Hepatocyte (in vitro differentiated cells): Measurements from ENCODE around the gene COL5A2. TPM values are rescaled to one million over a fixed set of nuclear protein-coding genes. Genes with fewer than 3 reads are reported as not detected.

Experiments used
- DNase-seq: peaks from one replicate; pipeline ENCODE4 v3.0.0-alpha.2; 2016; ENCODE audit warnings: low spot score
- H2AFZ ChIP-seq: fragments of 200-600 bp; sonication (generic); 2 replicates; pipeline ENCODE4 v1.6.0; 2016; ENCODE audit warnings: antibody characterized with exemption, mild to moderate bottlenecking
- H3K27ac ChIP-seq: fragments of 200-600 bp; sonication (generic); 2 replicates; pipeline ENCODE4 v1.5.1; 2016; ENCODE audit warnings: mild to moderate bottlenecking
- H3K27me3 ChIP-seq: fragments of 200-600 bp; sonication (generic); 2 replicates; pipeline ENCODE4 v1.6.1; 2016
- H3K36me3 ChIP-seq: fragments of 200-600 bp; sonication (generic); replicated peaks from 2 replicates; pipeline ENCODE4 v1.5.1; 2016; ENCODE audit warnings: low read depth; ENCODE audit not compliant: insufficient read depth
- H3K4me1 ChIP-seq: fragments of 200-600 bp; sonication (generic); 2 replicates; pipeline ENCODE4 v1.5.1; 2016; ENCODE audit warnings: mild to moderate bottlenecking, moderate library complexity; ENCODE audit not compliant: insufficient read depth
- H3K4me2 ChIP-seq: fragments of 200-600 bp; sonication (generic); 2 replicates; pipeline ENCODE4 v1.6.0; 2016
- H3K4me3 ChIP-seq: fragments of 200-600 bp; sonication (generic); 2 replicates; pipeline ENCODE4 v1.5.1; 2016; ENCODE audit warnings: mild to moderate bottlenecking
- H3K79me2 ChIP-seq: fragments of 200-600 bp; sonication (generic); 2 replicates; pipeline ENCODE4 v1.6.0; 2017; ENCODE audit warnings: mild to moderate bottlenecking
- H3K9me2 ChIP-seq: fragments of 200-600 bp; sonication (generic); replicated peaks from 2 replicates; pipeline ENCODE4 v1.6.0; 2017; ENCODE audit warnings: mild to moderate bottlenecking; ENCODE audit not compliant: insufficient read depth
- H3K9me3 ChIP-seq: fragments of 200-600 bp; sonication (generic); 2 replicates; pipeline ENCODE4 v1.5.1; 2016; ENCODE audit warnings: low read depth, mild to moderate bottlenecking
- H4K20me1 ChIP-seq: fragments of 200-600 bp; sonication (generic); 2 replicates; pipeline ENCODE4 v1.6.0; 2016; ENCODE audit warnings: mild to moderate bottlenecking; ENCODE audit not compliant: insufficient read depth, poor library complexity, severe bottlenecking
- EZH2 ChIP-seq: fragments of 200-600 bp; sonication (generic); IDR thresholded peaks from 2 replicates; pipeline ENCODE4 v1.6.1; 2016; ENCODE audit warnings: antibody characterized with exemption, mild to moderate bottlenecking, borderline replicate concordance
- EZH2phosphoT487 ChIP-seq: fragments of 200-600 bp; sonication (generic); IDR thresholded peaks from one replicate; pipeline ENCODE4 v1.6.1; 2018; ENCODE audit warnings: antibody characterized with exemption, mild to moderate bottlenecking, low read depth, moderate library complexity; ENCODE audit not compliant: unreplicated experiment, severe bottlenecking
- WGBS: methylation state at CpG from one replicate; pipeline ENCODE4 v1.1.6; 2016; ENCODE audit warnings: low lambda C conversion rate; ENCODE audit errors: missing lambda C conversion rate; 5-methylcytosine and 5-hydroxymethylcytosine counted together
- polyA plus RNA-seq: library from polyadenylated mRNA; unstranded; fragments of >200 nt; fragmentation: Nextera tagmentation; extraction: Ambion mirVana; gene quantifications from 2 replicates; pipeline ENCODE4 v1.2.1, GENCODE V29; 2016
- total RNA-seq: library from RNA; depleted of rRNA; stranded (reverse); fragments of >200 nt; gene quantifications from 2 replicates; pipeline ENCODE4 v1.2.3, GENCODE V29; 2014
- TF ChIP-seq, protein P1 (sequence below): fragments of 200-600 bp; sonication (generic); IDR thresholded peaks from 2 replicates; pipeline ENCODE4 v1.5.1; 2016; ENCODE audit warnings: antibody characterized with exemption, mild to moderate bottlenecking; ENCODE audit not compliant: poor library complexity

COL5A2 gene
- total and polyA plus RNA-seq, 2 experiments from 2014 or later, result 137 to 406 TPM

DNA sequence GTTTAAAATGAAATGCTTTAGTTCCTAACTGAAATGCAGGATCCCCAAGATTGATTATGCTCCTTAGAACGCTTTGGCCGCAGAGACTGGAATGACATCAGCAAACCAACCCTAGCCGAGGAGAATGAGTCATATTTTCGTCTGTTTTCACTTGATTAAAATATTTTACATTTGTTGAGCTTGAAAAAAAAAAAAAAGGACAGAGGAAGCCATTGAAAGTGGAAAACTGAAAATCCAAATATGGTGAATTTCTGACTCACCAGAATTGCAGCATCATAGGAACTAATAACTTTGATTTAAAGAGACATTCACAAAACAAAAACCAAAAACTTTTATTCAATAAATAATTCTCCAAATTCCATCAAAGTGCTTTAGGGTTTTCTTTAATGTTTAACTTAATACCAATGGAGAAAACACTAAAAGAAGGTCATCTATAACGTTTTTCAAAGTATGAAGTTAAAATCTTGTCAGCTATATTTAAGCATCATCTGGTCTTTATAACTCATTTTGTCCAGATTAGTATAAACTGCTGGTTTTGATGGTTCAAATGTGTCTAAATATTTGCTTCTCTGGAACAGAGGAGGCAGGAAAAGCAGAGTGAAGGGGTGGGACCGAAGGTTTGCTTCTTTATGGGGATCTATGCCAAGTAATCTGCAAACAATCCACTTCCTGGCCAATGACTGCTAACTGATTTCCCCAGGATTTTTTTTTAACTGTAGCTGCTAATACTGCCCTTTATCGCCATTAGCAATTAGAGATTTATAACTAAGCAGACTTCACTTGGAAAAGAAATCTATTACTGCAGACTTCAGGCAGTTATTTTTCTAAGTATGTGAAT lies 30.9 kb upstream of the COL5A2 start:
- Histone ChIP-seq H3K36me3 (no peaks in the 10 kb centered on the region), H3K4me2 (peak overlapping the region; percentile 59), H3K4me3 (no peak overlapping the region), H3K4me1 (peaks cover 6% of the 10 kb centered on the region), H3K9me3 (no peaks in the 10 kb centered on the region), H3K9me2 (no peaks in the 10 kb centered on the region), H3K27me3 (no peaks in the 10 kb centered on the region), H3K79me2 (no peaks in the 10 kb centered on the region), H2AFZ (peak overlapping the region; percentile 0), H3K27ac (peak overlapping the region; percentile 86), H4K20me1 (no peaks in the 10 kb centered on the region)
- TF ChIP-seq, protein P1, sequence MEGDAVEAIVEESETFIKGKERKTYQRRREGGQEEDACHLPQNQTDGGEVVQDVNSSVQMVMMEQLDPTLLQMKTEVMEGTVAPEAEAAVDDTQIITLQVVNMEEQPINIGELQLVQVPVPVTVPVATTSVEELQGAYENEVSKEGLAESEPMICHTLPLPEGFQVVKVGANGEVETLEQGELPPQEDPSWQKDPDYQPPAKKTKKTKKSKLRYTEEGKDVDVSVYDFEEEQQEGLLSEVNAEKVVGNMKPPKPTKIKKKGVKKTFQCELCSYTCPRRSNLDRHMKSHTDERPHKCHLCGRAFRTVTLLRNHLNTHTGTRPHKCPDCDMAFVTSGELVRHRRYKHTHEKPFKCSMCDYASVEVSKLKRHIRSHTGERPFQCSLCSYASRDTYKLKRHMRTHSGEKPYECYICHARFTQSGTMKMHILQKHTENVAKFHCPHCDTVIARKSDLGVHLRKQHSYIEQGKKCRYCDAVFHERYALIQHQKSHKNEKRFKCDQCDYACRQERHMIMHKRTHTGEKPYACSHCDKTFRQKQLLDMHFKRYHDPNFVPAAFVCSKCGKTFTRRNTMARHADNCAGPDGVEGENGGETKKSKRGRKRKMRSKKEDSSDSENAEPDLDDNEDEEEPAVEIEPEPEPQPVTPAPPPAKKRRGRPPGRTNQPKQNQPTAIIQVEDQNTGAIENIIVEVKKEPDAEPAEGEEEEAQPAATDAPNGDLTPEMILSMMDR, result no peak
- TF ChIP-seq EZH2phosphoT487, result no peak
- DNase-seq, result peak; percentile 62
- WGBS, result 36% methylated on average over 7 of the region's 7 CpGs

DNA sequence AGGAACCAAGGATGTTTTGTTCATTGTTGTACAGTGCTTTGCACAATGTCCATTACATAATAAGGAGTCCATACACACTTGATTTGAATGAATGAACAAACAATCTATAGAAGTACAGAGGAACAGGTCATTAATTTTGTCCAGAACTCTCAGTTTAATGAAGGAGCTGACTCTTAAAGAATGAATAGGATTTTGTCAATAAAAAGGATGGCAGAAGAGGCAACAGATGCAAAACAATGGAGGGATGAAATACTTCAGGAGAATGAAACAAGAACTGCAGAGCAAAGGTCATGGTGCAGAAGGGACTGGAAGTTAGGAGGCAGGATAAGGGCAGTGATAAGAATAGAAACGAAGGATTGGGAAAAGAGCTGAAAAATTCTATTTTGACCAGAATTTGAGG lies 28.7 kb upstream of the COL5A2 start:
- no peak overlapping the region for H3K4me2 ChIP-seq
- H3K79me2 ChIP-seq, result no peaks in the 10 kb centered on the region
- no peak overlapping the region for H3K27ac ChIP-seq
- H3K4me1 ChIP-seq, result peaks cover 13% of the 10 kb centered on the region
- 24% methylated on average over 1 of the region's 1 CpG for WGBS
- no peaks in the 10 kb centered on the region for H3K36me3 ChIP-seq
- no peaks in the 10 kb centered on the region for H4K20me1 ChIP-seq
- H3K27me3 ChIP-seq, result no peaks in the 10 kb centered on the region
- H3K9me2 ChIP-seq, result no peaks in the 10 kb centered on the region
- H2AFZ ChIP-seq, result no peak overlapping the region
- no peaks in the 10 kb centered on the region for H3K9me3 ChIP-seq
- H3K4me3 ChIP-seq, result no peak overlapping the region
- no peak for DNase-seq
- TF ChIP-seq, protein P1, result no peak
- TF ChIP-seq EZH2phosphoT487, result no peak
- TF ChIP-seq EZH2, result no peak

DNA sequence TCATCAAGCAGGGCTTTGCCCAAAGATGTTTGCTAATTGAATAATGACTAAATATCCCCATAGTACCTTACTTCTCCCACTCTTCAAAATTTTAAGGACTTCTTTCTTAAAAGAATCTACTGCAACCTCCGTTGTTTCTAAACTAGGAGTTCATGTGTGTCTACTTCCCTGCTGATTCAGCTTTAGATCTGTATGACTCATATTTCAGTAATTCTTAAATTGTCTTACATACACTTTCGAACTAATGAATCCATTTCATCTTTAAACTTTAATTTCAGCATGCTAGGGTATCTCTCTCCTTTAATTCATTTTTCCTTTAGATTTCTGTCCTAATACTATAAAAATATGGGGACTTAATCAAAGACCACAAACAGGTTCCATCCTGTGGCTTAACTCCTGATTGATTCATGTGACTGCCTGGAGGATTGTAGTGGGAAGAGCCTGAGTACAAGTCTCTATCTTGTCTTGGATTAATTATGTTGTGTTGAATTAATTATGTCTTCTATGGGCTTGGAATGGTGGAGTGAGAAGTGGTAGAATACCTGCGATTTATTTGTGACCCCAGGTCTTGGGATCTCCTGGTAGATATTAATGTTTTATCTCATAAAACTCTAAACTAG lies 24.9 kb upstream of the COL5A2 start:
- no peaks in the 10 kb centered on the region for H3K9me3 ChIP-seq
- peak overlapping the region; percentile 8 for H3K27ac ChIP-seq
- H2AFZ ChIP-seq, result no peak overlapping the region

More for the DNA sequence above, 24.9 kb upstream of the COL5A2 start:
- Histone ChIP-seq H3K4me1 (peaks cover 8% of the 10 kb centered on the region), H3K4me3 (no peak overlapping the region), H3K79me2 (no peaks in the 10 kb centered on the region), H3K27me3 (no peaks in the 10 kb centered on the region), H3K4me2 (peak overlapping the region; percentile 60), H4K20me1 (no peaks in the 10 kb centered on the region), H3K36me3 (no peaks in the 10 kb centered on the region), H3K9me2 (no peaks in the 10 kb centered on the region)
- WGBS, result 72% methylated on average over 3 of the region's 3 CpGs
- DNase-seq, result no peak
- TF ChIP-seq EZH2phosphoT487 (no peak), EZH2 (no peak)
- TF ChIP-seq, protein P1, result no peak
